Brain microvascular endothelial cell (primary cell): ENCODE measurements around the gene CFAP65.

Source experiments
- DNase-seq: peaks from one replicate; pipeline ENCODE4 v3.0.0-alpha.2; 2020
- H3K27ac ChIP-seq: fragments of 250-450 bp; sonication (Bioruptor Pico); 2 replicates; pipeline ENCODE4 v1.5.1; 2020; ENCODE audit warnings: mild to moderate bottlenecking, moderate library complexity
- H3K27me3 ChIP-seq: fragments of 250-450 bp; sonication (Bioruptor Pico); replicated peaks from 2 replicates; pipeline ENCODE4 v1.5.1; 2020; ENCODE audit warnings: mild to moderate bottlenecking
- H3K36me3 ChIP-seq: fragments of 250-450 bp; sonication (Bioruptor Pico); replicated peaks from 2 replicates; pipeline ENCODE4 v1.5.1; 2020; ENCODE audit warnings: mild to moderate bottlenecking
- H3K4me3 ChIP-seq: 2 replicates; pipeline ENCODE4 v1.5.1; 2011; ENCODE audit warnings: low read depth, mild to moderate bottlenecking, control low read depth, low read length, moderate library complexity
- CTCF ChIP-seq: IDR thresholded peaks from 2 replicates; pipeline ENCODE4 v1.5.1; 2011; ENCODE audit warnings: low read depth, mild to moderate bottlenecking, moderate library complexity, low read length, control low read depth, inconsistent platforms; ENCODE audit errors: missing control alignments
- in situ Hi-C: cut with HindIII; loops from 2 replicates; pipeline ENCODE4 v1.10.0; 2017; ENCODE audit warnings: low sequenced_read_pairs, low pct_ligation_motif_present

The CFAP65 gene

DNA sequence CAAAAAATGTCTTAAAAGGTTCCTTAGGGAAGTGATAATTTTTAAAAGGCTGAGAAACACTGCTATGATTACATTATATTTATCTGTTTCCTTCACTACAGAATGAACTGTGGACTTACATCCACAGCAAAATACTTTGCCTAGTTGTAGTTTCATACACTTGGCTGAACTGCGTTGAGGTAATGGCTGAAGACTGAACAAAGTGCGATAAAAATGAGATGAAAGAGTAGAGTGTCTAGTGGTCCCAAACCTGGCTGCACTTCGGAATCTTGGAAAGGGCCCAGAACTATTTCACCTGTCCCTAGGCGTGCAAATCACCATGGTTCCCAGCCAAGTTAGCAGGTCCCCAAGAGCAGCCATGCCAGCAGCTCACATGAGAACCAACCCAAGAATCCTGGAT lies 37.6 kb upstream of the CFAP65 start:
- Histone ChIP-seq H3K36me3 (peaks cover 3% of the 10 kb centered on the region), H3K4me3 (no peak overlapping the region), H3K27ac (no peak overlapping the region), H3K27me3 (no peaks in the 10 kb centered on the region)
- no peak for DNase-seq
- in situ Hi-C loops: no loop called here
- no peak for TF ChIP-seq CTCF

- no peaks in the 10 kb centered on the region for H3K27me3 ChIP-seq
- H3K4me3 ChIP-seq: no peak overlapping the region
- no peak for DNase-seq
- in situ Hi-C loops: no loop called here
- peak; percentile 39 for TF ChIP-seq CTCF
- H3K36me3 ChIP-seq: peaks cover 3% of the 10 kb centered on the region
- H3K27ac ChIP-seq: no peak overlapping the region
These were observed 36.8 kb upstream of the CFAP65 start for GRCh38 chr2:219078126-219078525.

- no peaks in the 10 kb centered on the region for H3K27me3 ChIP-seq
- H3K4me3 ChIP-seq: no peak overlapping the region
- H3K27ac ChIP-seq: no peak overlapping the region
- TF ChIP-seq CTCF: no peak
- H3K36me3 ChIP-seq: peaks cover 3% of the 10 kb centered on the region
- no peak for DNase-seq
- in situ Hi-C loops: no loop called here
These were observed 34.9 kb upstream of the CFAP65 start for GRCh38 chr2:219076253-219076652.

GRCh38 chr2:219073413-219074129 lies 32.3 kb upstream of the CFAP65 start:
- Histone ChIP-seq H3K36me3 (peaks cover 3% of the 10 kb centered on the region), H3K27ac (no peak overlapping the region), H3K4me3 (no peak overlapping the region), H3K27me3 (no peaks in the 10 kb centered on the region)
- peak; percentile 81 for TF ChIP-seq CTCF
- DNase-seq: peak; percentile 60
- in situ Hi-C loops: no loop called here

DNA sequence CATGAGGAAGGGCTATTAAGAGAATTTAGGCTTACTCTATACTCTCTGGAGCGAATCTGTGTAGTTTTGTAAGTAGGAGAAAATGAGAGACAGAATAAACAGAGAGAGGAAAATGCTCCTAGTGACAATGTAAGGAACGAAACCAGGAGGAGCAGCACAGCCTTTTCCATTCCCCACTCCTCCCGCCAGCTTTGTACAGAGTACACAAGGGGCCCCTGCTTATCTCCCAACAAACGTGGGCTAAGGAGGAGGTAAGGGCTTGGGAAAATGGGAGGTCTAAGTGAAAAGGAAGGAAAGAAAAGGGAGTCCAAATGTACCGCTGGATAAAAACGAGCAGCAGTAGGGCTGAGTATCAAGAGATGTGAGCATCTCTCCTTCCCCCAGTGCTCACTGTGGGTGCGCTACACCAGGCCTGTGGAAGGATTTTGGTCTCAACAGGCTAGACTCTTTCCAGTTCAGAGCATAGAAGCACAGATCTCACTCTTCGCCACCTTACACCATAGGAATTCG lies 31.5 kb upstream of the CFAP65 start:
- in situ Hi-C loops: no loop called here
- Histone ChIP-seq H3K27me3 (no peaks in the 10 kb centered on the region), H3K4me3 (no peak overlapping the region), H3K27ac (no peak overlapping the region), H3K36me3 (peaks cover 3% of the 10 kb centered on the region)
- no peak for TF ChIP-seq CTCF
- no peak for DNase-seq

DNA sequence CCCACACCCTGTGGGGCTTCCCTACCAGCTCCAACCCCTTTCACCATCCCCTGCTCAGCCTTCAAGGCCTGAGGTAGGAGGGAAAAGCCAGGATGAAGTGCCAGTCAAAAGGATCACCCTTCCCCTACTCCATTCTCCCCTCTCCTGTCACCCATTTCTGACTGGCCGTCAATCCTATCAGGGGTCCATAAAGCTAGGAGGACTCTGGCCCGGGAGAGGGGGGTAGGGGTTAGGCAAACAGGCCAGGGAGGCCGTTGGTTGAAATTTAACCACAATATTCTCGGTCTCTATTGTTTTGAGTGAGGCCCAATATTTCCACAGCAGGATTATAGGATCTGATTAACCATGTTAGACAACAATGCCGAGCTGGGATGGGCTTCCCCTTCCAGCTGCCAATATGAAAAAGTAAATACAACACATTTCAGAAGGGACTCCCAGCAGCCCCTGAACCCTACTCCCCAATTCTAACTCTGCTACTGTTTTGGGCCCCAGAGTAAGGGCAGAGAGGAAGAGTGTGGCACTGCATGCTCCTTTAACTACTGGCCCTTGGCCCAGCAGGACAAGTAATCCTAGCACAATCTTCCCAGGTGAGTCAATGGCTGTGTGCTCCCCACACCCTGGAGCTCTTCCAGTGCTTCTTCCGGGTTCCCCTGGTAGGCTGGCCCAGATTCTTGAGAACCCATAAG lies 30.0 kb upstream of the CFAP65 start:
- DNase-seq: no peak
- Histone ChIP-seq H3K27me3 (no peaks in the 10 kb centered on the region), H3K36me3 (peaks cover 3% of the 10 kb centered on the region), H3K4me3 (no peak overlapping the region), H3K27ac (no peak overlapping the region)
- in situ Hi-C loops: no loop called here
- TF ChIP-seq CTCF: no peak
